ENCODE results near the gene TM4SF4. TPM values are rescaled to one million over a fixed set of nuclear protein-coding genes. Genes with fewer than 3 reads are reported as not detected.

Gene TM4SF4
- total and polyA plus RNA-seq, 2 of the 8 experiments (the other 6 are each of a cell fraction or from before 2014, with no cell fraction given), result not detected

GRCh38 chr3:149541091-149541491 lies 66.6 kb downstream of the TM4SF4 start:
- Histone ChIP-seq H2AFZ (ENCODE audit: low read length) (no peak overlapping the region), H3K27me3 (replicated peaks in 1 of 4; ENCODE audit: control insufficient read depth in 3 of 4, extremely low read depth in 1 of 4, insufficient read depth in 3 of 4, low read length in 3 of 4) (no peaks in the 10 kb centered on the region), H3K23ac (ENCODE audit: insufficient read length) (no peak overlapping the region), H3K27ac (ENCODE audit: low read depth, low read length) (no peak overlapping the region), H3K23me2 (ENCODE audit: low read depth, low read length) (peaks cover 2% of the 10 kb centered on the region; the same call in 1 of the 2 replicates), H2BK15ac (ENCODE audit: low read length) (no peak overlapping the region), H3K4me3 (ENCODE audit: extremely low read depth in 1 of 4, insufficient read depth in 2 of 4, low read depth in 3 of 4, low read length in 4 of 4) (no peak overlapping the region), H2BK120ac (replicated peaks; ENCODE audit: low read depth, low read length) (no peak overlapping the region), H3K9me3 (ENCODE audit: insufficient read depth in 2 of 2, low read depth in 1 of 2, low read length in 1 of 2) (no peaks in the 10 kb centered on the region), H3K4me2 (ENCODE audit: insufficient read depth in 1 of 2, low read depth in 2 of 2, low read length in 2 of 2) (no peak overlapping the region), H2BK12ac (ENCODE audit: low read depth, low read length) (no peak overlapping the region), H2BK20ac (ENCODE audit: low read length) (no peak overlapping the region), H3K14ac (ENCODE audit: insufficient read length) (no peak overlapping the region), H4K8ac (ENCODE audit: extremely low read depth, insufficient read depth, low read length) (no peak overlapping the region), H4K91ac (replicated peaks; ENCODE audit: insufficient read length, low read length) (no peak overlapping the region), H3K4me1 (replicated peaks in 1 of 4; ENCODE audit: control insufficient read depth in 3 of 4, insufficient read depth in 4 of 4, low read length in 3 of 4) (peaks cover 0 to 10% (median 4%) of the 10 kb centered on the region in 4 experiments; a peak in 4 of 7 replicates), H2AK5ac (ENCODE audit: low read depth, low read length) (no peak overlapping the region), H3K56ac (replicated peaks; ENCODE audit: insufficient read length, low read depth, low read length) (no peak overlapping the region), H3K4ac (replicated peaks; ENCODE audit: insufficient read length, low read depth, low read length) (no peak overlapping the region), H3K36me3 (ENCODE audit: control insufficient read depth in 2 of 4, insufficient read depth in 4 of 4, low read length in 3 of 4) (peaks cover 0 to 4% (median 0%) of the 10 kb centered on the region in 4 experiments; a peak in 1 of 8 replicates), H2BK5ac (ENCODE audit: low read depth, low read length) (no peak overlapping the region), H4K20me1 (replicated peaks in 1 of 2; ENCODE audit: control insufficient read depth in 1 of 2, insufficient read depth in 2 of 2, low read length in 2 of 2) (peaks cover 0 to 3% of the 10 kb centered on the region in 2 experiments), H3K79me2 (ENCODE audit: control insufficient read depth in 1 of 2, insufficient read depth in 2 of 2, low read length in 2 of 2) (peaks cover 0 to 12% of the 10 kb centered on the region in 2 experiments; a peak in 2 of 4 replicates), H4K5ac (ENCODE audit: insufficient read length, low read depth, low read length) (no peak overlapping the region), H3K9ac (replicated peaks in 1 of 4; ENCODE audit: extremely low read depth in 1 of 4, low read depth in 3 of 4, low read length in 3 of 4) (no peak overlapping the region), H3K79me1 (ENCODE audit: low read depth, low read length) (0 out of 2 replicates have a peak, but pooled peaks cover 3% of the 10 kb centered on the region), H3K18ac (ENCODE audit: extremely low read depth, low read length) (no peak overlapping the region)
- ChIA-PET POLR2A (ENCODE audit: partially characterized antibody) (no interaction called here), CTCF (ENCODE audit: partially characterized antibody) (interaction anchor here (0.7 to 2.7 kb wide), 10 partner anchors 10 to 268 kb away, joined by 3 to 19 read pairs (median 3); no protein-coding TSS in a partner anchor)
- FAIRE-seq (no peak), DNase-seq (ENCODE audit: low read depth in 1 of 2, low spot score in 2 of 2) (no peak)
- TF ChIP-seq CBX8 (IDR thresholded peaks at IDR 0.05; ENCODE audit: borderline replicate concordance, low read depth, low read length), result no peak
- TF ChIP-seq ATF3 (IDR thresholded peaks at IDR 0.05; ENCODE audit: insufficient read depth, low read depth, low read length), result no peak
- TF ChIP-seq SUZ12 (IDR thresholded peaks at IDR 0.05; ENCODE audit: low read length), result no peak
- TF ChIP-seq CTCF (IDR thresholded peaks at IDR 0.05; ENCODE audit: control extremely low read depth in 1 of 3, insufficient read depth in 1 of 3, low read depth in 1 of 3, low read length in 3 of 3), result peak in 1 of 3 experiments; percentile 4; a peak in 1 of 4 replicates
- no peak for TF ChIP-seq YY1 (IDR thresholded peaks at IDR 0.05; ENCODE audit: low read depth, low read length)
- 81% methylated on average over 3 of the region's 3 CpGs; no CpG with 5 or more reads in 1 of the 2 experiments for WGBS, 2 experiments (ENCODE audit: extremely low coverage in 1 of 2, insufficient coverage in 1 of 2, insufficient read length in 1 of 2, insufficient replicate concordance in 2 of 2, low coverage in 1 of 2, low lambda C conversion rate in 2 of 2, missing lambda C conversion rate in 1 of 2)

Data from H1 (cell line).